NCI-H345 treated with DMSO at 0.1 percent for 48 hours (cell line): ENCODE measurements around the gene KLRC4.
"Not testable (repeated sequence)": the region's sequence is repeated elsewhere in the genome, so short reads cannot be mapped to it uniquely, and the experiment has no call there.

Source experiments
- DNase-seq: peaks from one replicate; lab custom pipeline; 2025; ENCODE audit not compliant: unreplicated experiment; lab: John Stamatoyannopoulos, UW

KLRC4 gene

GRCh38 chr12:10368206-10369171, 41.1 kb downstream of the KLRC4 start:
- DNase-seq = no peak

GRCh38 chr12:10367714-10368113, 41.8 kb downstream of the KLRC4 start:
- not testable (repeated sequence) for DNase-seq

GRCh38 chr12:10366875-10367274, 42.7 kb downstream of the KLRC4 start:
- peak; percentile 25 for DNase-seq

DNA sequence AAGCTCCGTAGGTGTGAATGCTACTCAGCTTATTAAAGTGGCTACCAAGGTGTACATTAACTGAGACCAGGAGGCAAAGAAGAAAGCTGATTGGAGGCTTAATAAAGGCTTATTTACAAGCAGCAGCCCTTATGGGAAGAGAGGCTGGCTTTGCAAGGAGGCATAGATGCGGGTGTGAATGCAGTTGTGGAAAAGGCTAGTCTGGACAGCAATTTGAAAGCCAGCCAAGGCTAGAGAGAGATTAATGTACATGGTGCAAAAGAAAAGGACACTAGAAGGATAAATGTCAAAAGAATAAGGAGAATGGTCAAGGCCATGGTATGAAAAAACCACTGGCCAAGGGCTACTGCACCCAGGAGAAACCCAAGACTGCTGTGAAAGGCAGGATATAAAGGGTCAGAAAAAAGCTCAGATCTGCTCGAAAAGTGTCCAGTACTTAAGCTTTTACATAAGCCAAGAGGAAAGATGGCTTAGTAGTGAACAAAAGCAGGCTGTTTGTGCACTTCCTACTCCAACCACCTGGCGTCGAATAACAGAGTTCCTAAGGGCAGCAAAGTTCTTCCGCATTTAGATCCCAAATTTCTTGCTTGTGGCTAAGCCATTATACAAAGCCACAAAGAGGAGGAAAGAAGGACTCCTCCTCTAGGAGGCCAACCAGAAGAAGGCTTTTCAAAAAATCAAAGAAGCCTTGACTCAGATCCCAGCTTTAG, 43.7 kb downstream of the KLRC4 start:
- no peak for DNase-seq

DNA sequence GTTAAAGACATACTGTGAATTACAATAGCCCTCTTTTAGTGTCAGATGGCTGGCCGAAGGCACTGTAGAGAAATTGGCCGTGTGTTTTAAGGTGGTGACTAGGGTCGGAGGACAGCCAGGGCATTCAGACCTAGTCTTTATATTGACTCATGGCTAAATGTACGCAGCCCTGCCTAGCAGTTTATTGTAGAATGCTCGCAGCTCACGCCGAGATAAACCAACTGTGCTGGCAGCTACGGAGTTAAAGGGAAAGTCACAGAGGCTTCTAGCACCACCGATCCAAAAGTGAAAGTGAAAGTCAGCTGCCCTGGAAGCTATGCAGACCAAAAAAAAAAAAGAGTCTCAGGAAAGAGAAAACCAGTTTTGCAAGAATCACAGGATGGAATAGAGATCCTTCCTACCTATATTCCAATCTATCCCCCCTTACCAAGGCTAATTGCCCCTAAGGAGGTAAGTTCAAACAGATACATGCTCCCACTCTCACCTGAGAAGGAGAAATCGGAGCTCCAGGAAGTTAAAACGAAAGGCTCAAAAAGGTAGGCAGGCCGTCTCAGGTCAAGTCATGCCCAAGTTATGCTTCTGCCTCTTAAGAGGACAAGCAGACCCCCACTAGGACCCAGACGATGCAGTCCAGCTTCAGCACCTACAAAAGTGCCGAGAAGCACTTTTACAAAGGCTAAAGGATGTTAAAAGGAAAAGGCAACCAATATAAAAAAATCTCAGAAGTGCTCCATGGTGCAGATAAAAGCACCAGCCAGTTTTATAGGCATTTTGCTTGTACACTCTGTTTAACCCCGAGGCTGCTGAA, 44.5 kb downstream of the KLRC4 start:
- DNase-seq = peak; percentile 75

DNA sequence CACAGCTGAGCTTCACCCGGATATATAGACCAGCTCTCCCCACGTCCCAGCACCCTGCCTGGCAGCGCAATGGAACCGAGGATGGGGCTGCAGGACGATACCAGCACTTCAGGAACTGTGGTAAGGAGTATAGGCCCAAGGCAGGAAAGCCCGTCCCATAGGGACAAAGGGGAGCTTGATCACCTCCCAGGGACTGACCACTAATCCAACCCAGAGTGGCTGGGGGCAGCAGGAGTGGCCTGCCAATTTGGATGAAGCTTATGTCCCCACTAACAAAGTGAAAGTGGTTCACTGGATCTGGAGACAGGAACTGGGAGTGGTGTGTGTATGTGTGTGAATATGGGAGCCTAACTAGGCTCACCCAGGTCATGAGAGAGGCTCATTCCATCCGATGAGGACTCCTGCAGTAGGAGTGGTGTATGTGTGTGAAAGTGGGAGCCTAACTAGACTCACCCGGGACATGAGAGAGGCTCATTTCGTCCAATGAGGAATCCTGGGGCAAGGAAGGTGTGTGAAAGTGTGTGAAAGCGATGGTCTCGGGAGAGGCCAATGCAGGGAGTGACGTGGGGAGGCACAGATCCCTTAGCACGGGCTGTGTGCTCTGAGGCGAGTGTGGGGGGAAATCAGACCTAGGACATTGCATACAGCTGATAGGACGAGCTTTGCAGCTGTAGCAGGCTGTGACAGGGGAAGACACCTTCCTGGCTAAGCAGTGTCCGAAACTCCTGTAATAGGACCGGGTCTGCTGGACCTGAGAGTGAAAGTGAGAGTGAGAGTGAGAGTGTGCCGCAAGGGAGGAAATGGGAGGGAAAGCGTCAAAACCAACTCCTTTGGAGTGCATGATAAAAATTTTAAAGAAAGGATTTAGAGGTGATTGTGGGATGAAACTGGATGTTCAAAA, 45.4 kb downstream of the KLRC4 start:
- peak; percentile 64 for DNase-seq

DNA sequence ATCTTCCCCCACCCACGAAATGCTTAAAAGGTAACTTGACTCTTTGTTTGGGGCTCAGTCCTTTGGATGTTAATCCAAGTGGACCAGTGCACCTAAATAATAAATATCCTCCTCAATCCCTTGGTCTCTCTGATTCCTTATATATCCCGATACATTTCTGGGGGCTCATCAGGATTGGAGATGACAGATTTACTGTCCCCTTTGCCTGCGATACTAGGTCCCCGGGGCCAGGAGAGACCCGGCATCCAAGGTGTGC, 46.0 kb downstream of the KLRC4 start:
- DNase-seq = peak; percentile 31

GRCh38 chr12:10362828-10363657, 46.5 kb downstream of the KLRC4 start:
- no peak for DNase-seq

- DNase-seq = no peak
Observed at GRCh38 chr12:10362325-10362724, 47.2 kb downstream of the KLRC4 start.

GRCh38 chr12:10361622-10362021, 47.9 kb downstream of the KLRC4 start:
- no peak for DNase-seq

DNA sequence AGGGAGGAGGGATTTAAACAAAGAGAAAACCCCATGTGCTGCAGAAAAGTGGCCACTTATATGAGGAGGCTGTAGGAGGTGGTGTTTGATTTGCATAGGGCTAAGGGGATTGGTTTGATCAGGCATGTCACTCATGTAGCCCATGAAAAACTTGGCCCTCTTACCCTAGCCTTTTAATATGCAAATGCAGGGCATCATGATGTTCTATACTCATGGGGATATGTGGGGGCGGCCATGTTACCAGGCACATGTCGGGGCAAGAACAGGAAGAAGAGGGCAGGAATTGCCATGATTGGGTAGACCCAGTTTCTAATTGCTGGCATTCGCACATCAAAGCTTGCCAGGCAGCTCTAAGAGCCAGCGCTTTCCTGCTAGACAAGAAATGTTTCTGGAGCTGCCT, 48.5 kb downstream of the KLRC4 start:
- no peak for DNase-seq

DNA sequence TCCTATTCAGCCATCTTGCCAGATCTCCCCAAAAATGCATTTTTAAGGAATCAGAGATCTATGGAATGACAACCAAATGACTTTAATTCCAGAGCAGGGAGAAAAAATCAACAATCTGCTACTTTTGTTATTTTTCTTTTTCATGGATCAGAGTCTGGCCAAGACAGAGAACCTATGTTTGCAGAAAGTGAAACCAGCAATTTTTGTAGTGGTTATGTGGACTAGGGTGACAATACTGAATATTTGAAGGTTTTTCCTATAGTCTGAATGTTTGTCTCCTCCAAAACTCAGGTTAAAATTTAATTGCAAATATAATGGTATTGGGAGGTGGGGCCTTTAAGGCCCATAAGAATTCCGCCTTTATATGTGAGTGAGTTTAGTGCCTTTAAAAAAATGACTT, 50.6 kb downstream of the KLRC4 start:
- DNase-seq = no peak

DNA sequence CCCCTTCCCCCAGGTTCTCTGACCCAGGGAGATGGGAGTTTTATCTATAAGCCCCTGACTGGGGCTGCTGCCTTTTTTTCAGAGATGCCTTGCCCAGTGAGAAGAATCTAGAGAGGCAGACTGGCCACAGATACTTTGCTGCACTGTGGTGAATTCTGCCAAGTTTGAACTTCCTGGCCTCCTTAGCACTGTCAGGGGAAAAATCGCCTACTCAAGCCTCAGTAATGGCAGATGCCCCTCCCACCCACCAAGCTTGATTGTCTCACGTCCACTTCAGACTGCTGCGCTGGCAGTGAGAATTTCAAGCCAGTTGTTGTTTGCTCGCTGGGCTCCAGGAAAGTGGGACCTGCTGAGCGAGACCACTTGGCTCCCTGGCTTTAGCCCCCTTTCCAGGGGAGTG, 51.4 kb downstream of the KLRC4 start:
- DNase-seq = peak; percentile 37
